B cell (primary cell): Measurements from ENCODE around the gene TFAP2D. TPM values are rescaled to one million over a fixed set of nuclear protein-coding genes. Genes with fewer than 3 reads are reported as not detected.

Source experiments
- ATAC-seq: fragments of 200-7000 bp; cut with Tn5 transposase; one replicate; pipeline ENCODE4 v1.10.0; 2021; ENCODE audit warnings: low read depth, mild to moderate bottlenecking, moderate number of reproducible peaks, moderate library complexity
- CTCF ChIA-PET: fragments of 350-600 bp; sonication (Branson Sonifier 250); formaldehyde crosslinking; loops from one replicate; lab custom pipeline; 2021; ENCODE audit warnings: antibody characterized with exemption, inconsistent platforms; lab: Charles Lee
- POLR2A ChIA-PET: fragments of 350-600 bp; sonication (Branson Sonifier 250); formaldehyde crosslinking; loops from one replicate; lab custom pipeline; 2021; ENCODE audit warnings: antibody characterized with exemption; lab: Charles Lee
- DNase-seq: peaks from one replicate; pipeline ENCODE4 v3.0.0; 2013
- H2AFZ ChIP-seq: 2 replicates; pipeline ENCODE4 v1.6.1; 2012; ENCODE audit warnings: mild to moderate bottlenecking, low read depth, low read length; ENCODE audit not compliant: insufficient read depth, poor library complexity, severe bottlenecking
- H3K27ac ChIP-seq, 2 donors: 1 replicate in 1 of 2; 2 replicates in 1 of 2; pipeline ENCODE4 v1.5.1; 2012 to 2013; ENCODE audit warnings: low read length in 2 of 2, mild to moderate bottlenecking in 2 of 2, moderate library complexity in 1 of 2
- H3K27me3 ChIP-seq, 4 experiments: fragments of 200-600 bp in 1 of 4; sonication (generic) in 1 of 4; replicated peaks in 1 of 4; 1 replicate in 2 of 4; 2 replicates in 2 of 4; pipeline versions ENCODE4 v1.6.1 to v1.7.0; 2013 to 2016; ENCODE audit warnings: low read length in 3 of 4, mild to moderate bottlenecking in 2 of 4, mixed read lengths in 1 of 4, moderate library complexity in 1 of 4; ENCODE audit not compliant: insufficient read depth in 4 of 4, control insufficient read depth in 3 of 4; ENCODE audit errors: control extremely low read depth in 1 of 4
- H3K36me3 ChIP-seq, 2 experiments: replicated peaks in 1 of 2; 1 replicate in 1 of 2; 2 replicates in 1 of 2; pipeline versions ENCODE4 v1.6.1 to v1.7.1; 2013; ENCODE audit warnings: low read length in 1 of 2; ENCODE audit not compliant: insufficient read depth in 2 of 2, control insufficient read depth in 1 of 2; ENCODE audit errors: control extremely low read depth in 1 of 2, extremely low read depth in 1 of 2
- H3K4me1 ChIP-seq, 2 donors: fragments of 200-600 bp in 1 of 2; sonication (generic) in 1 of 2; 1 replicate in 1 of 2; 2 replicates in 1 of 2; pipeline versions ENCODE4 v1.5.1 to v1.6.1; 2013 to 2017; ENCODE audit warnings: low read length in 2 of 2; ENCODE audit not compliant: control insufficient read depth in 2 of 2, insufficient read depth in 2 of 2
- H3K4me2 ChIP-seq: replicated peaks from 2 replicates; pipeline ENCODE3; 2012; ENCODE audit warnings: mild to moderate bottlenecking, low read depth, low read length; ENCODE audit not compliant: poor library complexity, severe bottlenecking
- H3K4me3 ChIP-seq, 5 experiments: fragments of 200-600 bp in 1 of 5; sonication (generic) in 1 of 5; 1 replicate in 3 of 5; 2 replicates in 2 of 5; pipeline versions ENCODE4 v1.5.1 to v1.7.0; 2011 to 2016; ENCODE audit warnings: low read length in 4 of 5, mild to moderate bottlenecking in 4 of 5, low read depth in 2 of 5, control low read depth in 1 of 5, moderate library complexity in 1 of 5; ENCODE audit not compliant: insufficient read depth in 1 of 5; ENCODE audit errors: control extremely low read depth in 1 of 5, extremely low read depth in 1 of 5
- H3K79me2 ChIP-seq: fragments of 200-600 bp; sonication (generic); one replicate; pipeline ENCODE4 v1.6.0; 2016; ENCODE audit warnings: low read length; ENCODE audit not compliant: control insufficient read depth, insufficient read depth
- H3K9ac ChIP-seq: fragments of 200-600 bp; sonication (generic); 2 replicates; pipeline ENCODE4 v1.6.1; 2017; ENCODE audit warnings: mild to moderate bottlenecking, low read length, moderate library complexity
- H3K9me3 ChIP-seq, 3 donors: one replicate each; pipeline versions ENCODE4 v1.6.1 to v1.7.1; 2013; ENCODE audit warnings: low read length in 2 of 3; ENCODE audit not compliant: control insufficient read depth in 2 of 3, insufficient read depth in 1 of 3; ENCODE audit errors: control extremely low read depth in 1 of 3
- H4K20me1 ChIP-seq: 2 replicates; pipeline ENCODE4 v1.6.0; 2012; ENCODE audit warnings: mild to moderate bottlenecking, low read length; ENCODE audit not compliant: insufficient read depth, control insufficient read depth, poor library complexity, severe bottlenecking
- H3K27ac Mint-ChIP-seq: one replicate; pipeline ENCODE4 v1.8.0; 2021; ENCODE audit warnings: mixed read lengths
- H3K27me3 Mint-ChIP-seq: one replicate; pipeline ENCODE4 v1.8.0; 2021; ENCODE audit warnings: mixed read lengths
- H3K4me1 Mint-ChIP-seq: one replicate; pipeline ENCODE4 v1.8.0; 2021; ENCODE audit warnings: mixed read lengths
- H3K4me3 Mint-ChIP-seq: one replicate; pipeline ENCODE4 v1.8.0; 2021; ENCODE audit warnings: mixed read lengths
- H3K9me3 Mint-ChIP-seq: one replicate; pipeline ENCODE4 v1.8.0; 2022; ENCODE audit warnings: mixed read lengths; ENCODE audit not compliant: insufficient read depth
- CTCF ChIP-seq: fragments of 200-600 bp; IDR thresholded peaks from one replicate; pipeline ENCODE4 v1.8.0; 2022; ENCODE audit warnings: antibody characterized with exemption, mild to moderate bottlenecking
- EZH2 ChIP-seq: IDR thresholded peaks from 2 replicates; pipeline ENCODE4 v1.6.1; 2012; ENCODE audit warnings: borderline replicate concordance, low read depth, mild to moderate bottlenecking, moderate library complexity, low read length; ENCODE audit not compliant: insufficient read depth, poor library complexity, severe bottlenecking
- WGBS: methylation state at CpG from one replicate; pipeline ENCODE4 v1.1.5; 2013; ENCODE audit warnings: missing lambda C conversion rate; ENCODE audit not compliant: insufficient coverage; 5-methylcytosine and 5-hydroxymethylcytosine counted together
- intact Hi-C: fragments of 100-400 bp; cut with micrococcal nuclease; formaldehyde crosslinking; loops from one replicate; pipeline ENCODE4 v1.10.0; 2022
- polyA plus RNA-seq: library from polyadenylated mRNA; depleted of rRNA; stranded (reverse); fragments of >200 nt; gene quantifications from 2 replicates; pipeline ENCODE4 v1.2.3, GENCODE V29; 2012
- total RNA-seq, 2 donors: library from RNA; stranded (reverse); fragments of 120-200 nt in 1 of 2; gene quantifications; 1 replicate in 1 of 2; 2 replicates in 1 of 2; pipeline versions ENCODE4 v1.2.3 to v1.2.4, GENCODE V29; 2013 to 2022

TFAP2D gene
- total and polyA plus RNA-seq, 2 donors (not counting 1 experiment from before 2014, with no cell fraction given), result not detected

- 30% methylated on average over 2 of the region's 10 CpGs for WGBS
- DNase-seq (no peak), ATAC-seq (no peak)
- H3K9ac ChIP-seq, result no peak overlapping the region
- H3K9me3 ChIP-seq, result peaks cover 0 to 21% (median 4%) of the 10 kb centered on the region in 3 donors
- CTCF ChIA-PET, result no interaction called here
- Mint-ChIP-seq H3K4me3 (no peak overlapping the region), H3K9me3 (no peaks in the 10 kb centered on the region), H3K4me1 (peaks cover 2% of the 10 kb centered on the region), H3K27me3 (peaks cover 78% of the 10 kb centered on the region), H3K27ac (no peak overlapping the region)
- no peak overlapping the region for H2AFZ ChIP-seq
- H3K4me3 ChIP-seq, result no peak overlapping the region
- POLR2A ChIA-PET, result no interaction called here
- no peak for TF ChIP-seq CTCF
- TF ChIP-seq EZH2, result no peak
- H4K20me1 ChIP-seq, result no peaks in the 10 kb centered on the region
- no peaks in the 10 kb centered on the region for H3K4me1 ChIP-seq
- H3K27ac ChIP-seq, result no peak overlapping the region
- H3K4me2 ChIP-seq, result no peak overlapping the region
- intact Hi-C loops, result no loop called here
- H3K36me3 ChIP-seq, result no peaks in the 10 kb centered on the region
- peaks cover 0 to 41% (median 32%) of the 10 kb centered on the region in 4 experiments for H3K27me3 ChIP-seq
- H3K79me2 ChIP-seq, result no peaks in the 10 kb centered on the region
Observed at GRCh38 chr6:50720623-50721022, 7.3 kb downstream of the TFAP2D start.

- peaks cover 0 to 38% (median 27%) of the 10 kb centered on the region in 4 experiments for H3K27me3 ChIP-seq
- no peak overlapping the region for H3K9ac ChIP-seq
- H3K4me1 ChIP-seq, result no peaks in the 10 kb centered on the region
- peaks cover 0 to 19% (median 4%) of the 10 kb centered on the region in 3 donors for H3K9me3 ChIP-seq
- H3K9me3 Mint-ChIP-seq, result no peaks in the 10 kb centered on the region
- no peaks in the 10 kb centered on the region for H3K79me2 ChIP-seq
- WGBS, result 12% methylated on average over 9 of the region's 19 CpGs
- DNase-seq (no peak), ATAC-seq (no peak)
- no peaks in the 10 kb centered on the region for H4K20me1 ChIP-seq
- H3K27ac Mint-ChIP-seq, result no peak overlapping the region
- POLR2A ChIA-PET, result no interaction called here
- intact Hi-C loops, result no loop called here
- H3K4me3 ChIP-seq, result no peak overlapping the region
- no peak overlapping the region for H3K4me3 Mint-ChIP-seq
- no peak overlapping the region for H2AFZ ChIP-seq
- no peaks in the 10 kb centered on the region for H3K36me3 ChIP-seq
- CTCF ChIA-PET, result no interaction called here
- no peak overlapping the region for H3K27ac ChIP-seq
- H3K27me3 Mint-ChIP-seq, result peaks cover 73% of the 10 kb centered on the region
- H3K4me1 Mint-ChIP-seq, result peaks cover 2% of the 10 kb centered on the region
- no peak overlapping the region for H3K4me2 ChIP-seq
- no peak for TF ChIP-seq EZH2
- no peak for TF ChIP-seq CTCF
Observed at GRCh38 chr6:50721978-50722377, 8.7 kb downstream of the TFAP2D start.
